ENCODE measurements around the gene STARD3. TPM values are rescaled to one million over a fixed set of nuclear protein-coding genes. Genes with fewer than 3 reads are reported as not detected.

STARD3 gene
- polyA plus RNA-seq, 3 donors = 42.7 to 60.8 (median 46.6) TPM

DNA sequence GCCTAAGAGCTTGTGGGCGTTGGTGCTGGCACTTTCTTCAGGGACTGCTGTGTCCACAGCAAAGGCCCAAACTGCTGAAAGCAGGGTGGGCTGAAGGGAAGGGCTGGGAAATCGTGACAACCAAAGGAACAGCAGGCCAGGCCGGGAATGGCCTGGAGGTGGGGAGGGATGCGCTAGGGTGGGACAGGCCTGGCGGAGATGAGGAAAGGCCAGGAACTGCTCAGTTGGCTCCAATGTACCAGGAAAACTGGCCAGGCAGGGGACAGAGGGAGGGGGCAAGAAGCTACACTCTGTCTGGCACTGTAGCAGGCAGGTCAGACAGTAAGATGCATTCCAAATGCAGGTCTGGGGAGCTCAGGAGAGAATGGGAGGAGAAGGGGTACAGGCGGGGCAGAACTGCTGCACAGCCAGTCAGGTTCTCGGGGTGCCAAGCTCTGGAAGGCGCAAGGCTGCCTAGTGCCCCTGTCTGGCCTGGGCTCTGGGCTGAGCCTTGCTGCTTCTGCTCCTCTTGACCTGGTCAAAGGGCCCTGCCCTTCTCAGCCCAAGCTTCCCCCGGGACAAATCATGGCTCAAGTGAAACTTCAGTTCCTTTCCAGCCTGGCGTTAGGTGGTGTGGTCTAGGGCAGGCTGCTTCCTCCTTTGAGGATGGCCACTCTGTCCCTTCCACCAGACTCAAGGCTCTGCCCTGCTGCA lies 38.6 kb downstream of the STARD3 start:
- H3K27ac ChIP-seq (ENCODE audit: low read depth, low read length) = no peak overlapping the region
- 77 to 81% (median 79%) methylated on average over 10 of the region's 10 CpGs for WGBS, 3 donors

DNA sequence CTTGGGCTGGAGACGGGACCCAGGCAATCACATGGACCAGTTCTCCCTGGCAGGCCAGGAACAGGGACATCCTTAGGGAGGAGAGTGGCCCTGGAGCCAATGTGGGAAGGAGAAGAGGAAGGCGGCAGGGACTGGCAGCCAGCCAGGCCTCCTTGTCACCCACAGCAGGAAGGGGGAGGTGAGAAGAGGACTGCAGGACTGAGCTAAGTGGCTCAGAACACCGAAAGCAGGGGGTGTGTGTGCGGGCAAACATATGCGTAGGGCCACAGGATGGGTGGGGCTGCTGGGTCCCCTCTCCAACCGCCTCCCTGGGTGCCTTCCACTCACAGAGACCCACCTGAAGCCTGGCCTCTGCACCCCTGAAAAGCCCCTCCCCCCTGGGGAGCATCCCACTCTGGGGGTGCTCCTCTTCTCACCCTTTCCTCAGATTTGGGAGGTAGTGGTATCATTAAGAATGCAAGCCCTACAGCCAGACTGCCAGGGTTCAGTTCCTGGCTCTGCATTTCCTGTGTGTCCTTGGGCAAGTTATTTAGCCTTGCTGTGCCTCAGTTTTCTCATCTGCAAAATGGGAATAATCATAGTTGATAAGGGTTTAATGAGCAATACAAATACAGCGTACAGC lies 39.4 kb downstream of the STARD3 start:
- H3K27ac ChIP-seq (ENCODE audit: low read depth, low read length) = no peak overlapping the region
- WGBS, 3 donors = 37 to 54% (median 51%) methylated on average over 7 of the region's 7 CpGs

DNA sequence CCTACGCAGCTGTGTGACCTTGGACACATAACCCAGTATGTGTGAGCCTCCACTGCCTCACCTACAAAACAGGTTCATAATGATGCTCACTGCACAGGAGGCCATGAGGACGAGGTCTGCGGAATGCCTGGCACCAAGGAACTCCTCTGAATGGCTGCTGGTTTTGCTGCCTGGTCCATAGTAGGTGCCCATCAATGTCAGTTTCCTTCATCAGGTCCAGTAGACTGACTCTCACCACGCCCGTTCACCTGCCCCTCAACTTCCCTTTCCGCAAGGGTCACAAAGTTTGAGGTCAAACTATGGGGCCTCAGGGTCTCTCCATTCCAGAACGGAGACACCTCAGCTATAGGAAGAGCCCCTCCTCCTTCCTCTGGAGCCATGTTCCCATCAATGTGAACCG lies 40.1 kb downstream of the STARD3 start:
- H3K27ac ChIP-seq (ENCODE audit: low read depth, low read length) = no peak overlapping the region
- 73 to 91% (median 81%) methylated on average over 8 of the region's 8 CpGs for WGBS, 3 donors

DNA sequence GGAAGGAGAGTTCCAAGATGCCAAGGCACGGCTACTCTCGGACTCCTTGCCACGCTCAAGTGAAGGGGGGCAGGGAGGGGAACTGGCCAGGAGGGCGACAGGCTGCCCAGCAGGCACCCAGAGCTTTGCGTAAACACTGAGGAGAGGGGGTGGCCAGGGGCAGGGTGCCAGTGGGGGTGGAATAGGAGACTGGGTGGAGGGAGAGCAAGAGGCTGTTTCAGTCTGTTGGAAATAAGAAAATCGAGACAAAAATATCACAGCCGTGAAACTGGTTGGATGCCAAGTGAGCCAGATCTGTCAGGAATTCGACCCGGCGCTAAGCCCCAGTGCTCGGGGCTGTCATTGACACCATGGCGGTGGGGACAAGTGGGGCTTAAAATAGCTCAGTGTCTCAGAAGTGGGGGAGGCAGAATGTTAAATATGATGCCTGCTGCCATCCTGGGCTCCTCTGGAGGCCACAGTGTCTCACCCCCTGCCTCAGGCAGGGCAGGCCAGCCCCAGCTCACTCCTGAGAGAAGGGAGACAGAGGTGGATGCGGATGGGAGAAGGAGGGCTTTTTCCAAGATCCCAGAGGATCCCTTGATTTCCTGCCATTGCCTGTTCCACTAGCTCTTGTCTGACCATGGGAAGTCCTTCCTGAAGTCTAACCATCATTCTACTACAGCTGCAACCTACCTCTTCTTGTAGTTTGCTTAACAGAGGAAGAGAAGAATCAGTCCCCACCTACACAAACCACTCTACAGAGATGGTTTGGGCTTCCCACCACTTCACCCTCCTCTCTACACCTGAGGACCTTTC lies 40.8 kb downstream of the STARD3 start:
- no peak overlapping the region for H3K27ac ChIP-seq (ENCODE audit: low read depth, low read length)

DNA sequence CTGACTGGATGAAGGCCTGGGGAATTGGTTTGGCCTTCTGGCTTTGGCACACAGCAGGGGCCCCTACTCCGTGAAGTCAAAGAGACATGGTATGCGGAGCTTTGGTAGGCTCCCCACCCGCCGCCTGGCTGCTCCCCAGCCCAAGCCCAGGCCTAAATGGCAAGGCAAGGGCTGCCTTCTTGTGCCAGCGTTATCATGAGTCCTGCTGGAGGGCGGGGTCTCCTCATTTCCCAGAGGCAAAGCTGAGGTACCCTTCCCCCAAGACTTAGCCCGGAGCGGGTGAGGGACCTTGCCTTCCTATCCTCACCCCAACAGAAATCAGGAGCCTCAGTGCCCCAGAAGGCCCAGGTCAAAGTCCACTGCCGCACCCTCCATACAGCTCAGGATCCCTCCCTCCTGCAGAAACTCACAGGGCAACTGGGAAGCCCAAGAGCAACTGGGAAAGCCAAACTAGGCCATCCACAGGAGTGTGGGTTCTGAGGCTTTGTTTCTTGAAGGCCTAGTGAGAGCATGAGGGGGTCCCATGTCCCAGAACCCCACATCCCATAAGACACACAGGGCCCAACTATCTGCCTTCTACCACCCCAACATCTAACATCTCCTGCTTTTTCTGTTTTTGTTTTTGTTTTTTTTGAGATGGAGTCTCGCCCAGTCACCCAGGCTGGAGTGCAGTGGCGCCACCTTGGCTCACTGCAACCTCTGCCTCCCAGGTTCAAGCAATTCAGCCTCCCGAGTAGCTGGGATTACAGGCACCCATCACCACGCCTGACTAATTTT lies 41.6 kb downstream of the STARD3 start:
- WGBS, 3 donors = 86 to 91% (median 87%) methylated on average over 13 of the region's 13 CpGs
- no peak overlapping the region for H3K27ac ChIP-seq (ENCODE audit: low read depth, low read length)

More for the DNA sequence above, 40.8 kb downstream of the STARD3 start:
- 71 to 78% (median 73%) methylated on average over 13 of the region's 13 CpGs for WGBS, 3 donors

- 65 to 82% (median 66%) methylated on average over 12 of the region's 12 CpGs for WGBS, 3 donors
- no peak overlapping the region for H3K27ac ChIP-seq (ENCODE audit: low read depth, low read length)
These were observed 42.7 kb downstream of the STARD3 start for GRCh38 chr17:39679521-39680192.

DNA sequence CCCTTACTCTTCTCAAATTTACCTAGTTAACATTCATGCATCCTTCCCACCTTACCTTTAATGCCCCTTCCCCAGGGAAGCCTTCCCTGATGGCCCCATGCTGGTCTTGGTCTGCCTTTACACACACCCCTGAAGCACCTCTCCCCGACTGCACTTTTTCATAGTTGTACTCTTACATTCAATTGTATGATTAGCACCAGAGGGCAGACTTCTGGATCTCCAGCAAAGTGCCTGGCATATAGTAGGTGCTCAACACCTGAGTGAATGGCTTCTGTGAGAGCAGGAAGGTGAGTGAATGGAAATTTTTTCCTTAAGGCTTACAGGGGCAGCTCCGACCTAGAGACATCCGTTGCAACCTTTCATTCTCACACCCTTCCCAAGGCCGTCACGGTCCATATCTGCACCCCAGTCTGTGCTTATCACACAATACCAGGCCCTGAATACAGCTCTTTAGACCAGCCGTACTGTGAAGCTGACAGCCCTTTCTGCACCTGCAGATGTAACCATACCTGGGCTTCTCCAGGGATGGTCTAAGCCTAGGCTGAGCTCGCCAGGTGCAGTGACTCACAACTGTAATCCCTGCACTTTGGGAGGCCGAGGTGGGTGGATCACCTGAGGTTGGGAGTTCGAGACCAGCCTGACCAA lies 46.5 kb downstream of the STARD3 start:
- WGBS, 3 donors = 91 to 93% (median 93%) methylated on average over 9 of the region's 9 CpGs
- no peak overlapping the region for H3K27ac ChIP-seq (ENCODE audit: low read depth, low read length)

DNA sequence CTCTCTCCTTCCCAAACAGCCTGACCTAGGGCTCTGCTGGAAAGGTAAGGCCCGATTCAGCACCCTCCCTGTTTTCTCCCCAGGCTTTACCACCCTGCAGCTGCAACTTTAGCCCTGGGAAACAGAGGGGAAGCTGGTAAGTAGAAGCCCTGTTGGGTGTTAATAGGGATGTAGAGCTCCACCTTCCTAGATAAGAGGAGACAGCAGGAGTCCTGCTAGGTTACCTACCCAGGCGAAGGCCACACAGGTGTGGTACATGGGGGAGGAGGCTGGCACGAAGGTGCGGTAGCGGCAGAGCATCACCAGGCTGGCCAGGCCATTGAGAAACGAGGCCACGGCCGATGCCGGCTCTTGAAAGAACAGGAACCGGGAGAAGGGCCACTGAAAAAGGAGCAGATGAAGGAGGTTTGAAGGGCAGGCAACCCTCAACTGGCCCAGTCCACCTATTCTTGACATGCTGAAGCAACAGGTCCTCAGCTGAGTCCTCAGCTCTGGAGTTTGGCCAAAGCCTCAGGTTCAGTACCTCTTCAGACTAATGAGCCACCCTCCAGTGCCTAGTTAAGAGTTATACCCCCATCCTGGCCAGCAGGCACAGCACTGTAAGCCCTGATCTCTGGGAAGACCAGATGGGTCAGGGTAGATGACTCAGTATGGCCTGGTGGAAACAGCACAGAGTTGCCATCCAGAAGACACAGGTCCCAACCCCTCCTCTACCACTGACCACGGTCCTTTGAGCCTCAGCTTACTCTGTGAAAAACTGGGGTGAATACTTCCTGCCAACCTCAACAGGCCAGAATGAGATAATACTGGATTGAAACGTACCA lies 47.6 kb downstream of the STARD3 start:
- WGBS, 3 donors = 93% methylated on average over 12 of the region's 12 CpGs
- no peak overlapping the region for H3K27ac ChIP-seq (ENCODE audit: low read depth, low read length)

DNA sequence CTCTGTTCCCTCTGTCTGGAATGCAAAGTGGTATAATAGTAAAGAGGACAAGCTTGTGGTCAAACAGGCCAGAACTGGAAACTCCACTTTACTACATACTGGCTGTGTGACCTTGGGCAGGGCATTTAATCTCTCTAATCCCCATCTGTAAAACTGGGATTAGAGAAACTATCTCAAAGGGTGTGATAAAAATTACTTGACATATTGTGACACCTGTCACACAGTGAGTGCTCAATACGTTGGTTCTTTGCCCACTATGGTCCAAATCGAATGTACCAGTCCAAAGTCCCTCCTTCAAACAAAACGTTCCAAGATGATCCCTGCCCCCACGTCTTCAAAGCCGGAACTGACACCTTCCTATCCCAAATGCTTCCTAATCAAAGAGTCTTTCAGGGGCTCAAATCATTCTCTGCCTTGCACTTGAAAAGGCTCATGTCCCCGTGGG lies 50.2 kb downstream of the STARD3 start:
- H3K27ac ChIP-seq (ENCODE audit: low read depth, low read length) = no peak overlapping the region
- WGBS, 3 donors = 28 to 67% (median 60%) methylated on average over 6 of the region's 6 CpGs

- WGBS, 3 donors = 1 to 4% (median 3%) methylated on average over 45 of the region's 45 CpGs
- H3K27ac ChIP-seq (ENCODE audit: low read depth, low read length) = peak within 1 kb of the TSS; percentile 46
These were observed 50.9 kb downstream of the STARD3 start, which contains the start of gene PGAP3 for GRCh38 chr17:39687546-39688474. TSS of gene PGAP3 (minus strand) at chr17:39688057. CDS start at chr17:39688014, 43 bp downstream.

DNA sequence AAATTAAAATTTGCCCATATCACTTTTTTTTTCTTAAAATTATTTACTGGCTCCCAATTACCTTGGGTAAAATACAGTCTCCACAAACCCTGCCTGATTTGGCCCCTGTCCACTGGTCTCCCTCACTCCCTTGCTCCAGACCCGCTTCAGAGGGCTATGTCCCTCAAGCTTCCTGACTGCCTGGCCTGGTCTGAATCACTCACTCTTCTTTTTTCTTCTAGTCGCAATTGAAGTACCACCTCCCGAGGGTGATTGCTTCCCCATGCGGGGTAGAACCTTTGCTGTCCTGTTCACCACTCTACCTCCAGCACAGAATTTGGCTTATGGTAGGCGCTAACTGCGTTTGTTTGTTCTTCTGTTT lies 51.5 kb downstream of the STARD3 start:
- WGBS, 3 donors = 18 to 25% (median 23%) methylated on average over 6 of the region's 6 CpGs

DNA sequence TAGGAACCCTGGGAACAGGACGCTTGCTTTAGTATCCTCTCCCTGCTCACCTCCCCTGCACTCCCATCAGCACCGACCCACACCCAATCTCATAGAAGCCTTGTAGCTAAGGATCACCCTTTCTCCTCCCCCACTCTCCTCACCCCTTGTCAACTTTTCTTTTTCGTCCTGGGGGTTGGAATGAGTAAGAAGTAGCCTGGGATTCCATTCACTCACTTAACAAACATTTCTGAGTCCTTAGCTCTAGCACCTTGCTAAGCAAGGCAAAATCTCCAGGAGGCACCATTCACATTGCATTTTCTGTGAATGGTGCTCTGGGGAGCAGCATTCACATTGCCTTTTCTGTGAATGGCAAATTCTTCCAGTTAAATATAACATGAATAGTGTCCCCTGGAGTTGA lies 52.0 kb downstream of the STARD3 start:
- 42 to 60% (median 52%) methylated on average over 3 of the region's 3 CpGs for WGBS, 3 donors
- no peak overlapping the region for H3K27ac ChIP-seq (ENCODE audit: low read depth, low read length)

More for the DNA sequence above, 51.5 kb downstream of the STARD3 start:
- no peak overlapping the region for H3K27ac ChIP-seq (ENCODE audit: low read depth, low read length)

- WGBS, 3 donors = 84 to 91% (median 91%) methylated on average over 5 of the region's 5 CpGs
- H3K27ac ChIP-seq (ENCODE audit: low read depth, low read length) = no peak overlapping the region
These were observed 57.6 kb downstream of the STARD3 start for GRCh38 chr17:39694593-39694992.

GRCh38 chr17:39695089-39695474 lies 58.1 kb downstream of the STARD3 start:
- 78 to 92% (median 88%) methylated on average over 2 of the region's 2 CpGs for WGBS, 3 donors
- no peak overlapping the region for H3K27ac ChIP-seq (ENCODE audit: low read depth, low read length)

- no peak overlapping the region for H3K27ac ChIP-seq (ENCODE audit: low read depth, low read length)
- WGBS, 3 donors = 78 to 89% (median 84%) methylated on average over 6 of the region's 6 CpGs
These were observed 59.8 kb downstream of the STARD3 start for GRCh38 chr17:39696731-39697130.

DNA sequence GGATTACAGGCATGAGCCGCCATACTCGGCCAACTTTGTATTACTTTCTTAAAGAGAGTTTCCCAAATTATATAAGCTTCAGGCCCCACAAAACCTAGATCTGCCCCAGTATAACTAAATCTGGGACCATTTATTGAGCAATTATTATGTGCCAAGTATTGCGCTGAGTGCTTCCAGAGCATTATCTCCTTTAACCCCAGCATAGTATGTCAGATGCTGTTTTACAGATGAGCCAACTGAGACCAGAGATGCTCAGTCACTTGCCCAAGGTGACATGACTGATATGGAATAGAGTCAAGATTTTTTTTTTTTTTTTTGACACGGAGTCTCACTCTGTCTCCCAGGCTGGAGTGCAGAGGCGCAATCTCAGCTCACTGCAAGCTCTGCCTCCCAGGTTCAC lies 61.0 kb downstream of the STARD3 start:
- no peak overlapping the region for H3K27ac ChIP-seq (ENCODE audit: low read depth, low read length)
- WGBS, 3 donors = 93 to 94% (median 93%) methylated on average over 5 of the region's 5 CpGs

Measured in adipose tissue (tissue), 3 donors.